Sigmoid colon (tissue), 7 donors: ENCODE results near the gene COPZ1. TPM values are rescaled to one million over a fixed set of nuclear protein-coding genes. Genes with fewer than 3 reads are reported as not detected.

Experiments used
- DNase-seq: peaks from one replicate; pipeline ENCODE4 v3.0.0-alpha.2; 2019
- H3K27ac ChIP-seq, 4 donors: fragments of 200-600 bp; sonication (generic); one replicate each; pipeline ENCODE4 v1.5.1; 2016 to 2019; ENCODE audit warnings: mild to moderate bottlenecking in 1 of 4
- H3K27me3 ChIP-seq, 3 donors: fragments of 200-600 bp; sonication (generic); one replicate each; pipeline ENCODE4 v1.5.1; 2019; ENCODE audit warnings: mild to moderate bottlenecking in 1 of 3
- H3K36me3 ChIP-seq, 4 donors: fragments of 200-600 bp; sonication (generic); one replicate each; pipeline ENCODE4 v1.5.1; 2016 to 2019
- H3K4me1 ChIP-seq, 4 donors: fragments of 200-600 bp; sonication (generic); one replicate each; pipeline ENCODE4 v1.5.1; 2017 to 2019
- H3K4me3 ChIP-seq, 4 donors: fragments of 200-600 bp; sonication (generic); one replicate each; pipeline ENCODE4 v1.5.1; 2017 to 2019; ENCODE audit warnings: mild to moderate bottlenecking in 2 of 4, moderate library complexity in 1 of 4
- H3K9me3 ChIP-seq, 4 donors: fragments of 200-600 bp in 3 of 4; sonication (generic) in 3 of 4; one replicate each; pipeline versions ENCODE4 v1.5.1 to v1.6.1; 2013 to 2019
- CTCF ChIP-seq, 4 experiments: fragments of 450-650 bp in 3 of 4; fragments of 200-600 bp in 1 of 4; IDR thresholded peaks; one replicate each; pipeline ENCODE4 v1.5.1; 2016 to 2019; ENCODE audit warnings: antibody characterized with exemption in 4 of 4, mild to moderate bottlenecking in 3 of 4, moderate library complexity in 2 of 4
- EP300 ChIP-seq, 4 donors: sonication (generic); formaldehyde crosslinking; IDR thresholded peaks; one replicate each; pipeline ENCODE4 v1.6.1; 2017; ENCODE audit warnings: antibody characterized with exemption in 4 of 4
- POLR2A ChIP-seq, 2 donors: fragments of 450-650 bp; IDR thresholded peaks; one replicate each; pipeline ENCODE4 v1.6.1; 2016; ENCODE audit warnings: antibody characterized with exemption in 2 of 2, mild to moderate bottlenecking in 2 of 2, moderate library complexity in 2 of 2
- POLR2AphosphoS5 ChIP-seq, 4 donors: sonication (generic); formaldehyde crosslinking; IDR thresholded peaks; one replicate each; pipeline ENCODE4 v1.6.1; 2017; ENCODE audit warnings: antibody characterized with exemption in 4 of 4
- WGBS, 2 donors: extraction: QIAGEN DNeasy Blood & Tissue Kit; methylation state at CpG; one replicate each; pipeline ENCODE4 v1.1.7; 2013; 5-methylcytosine and 5-hydroxymethylcytosine counted together
- intact Hi-C: fragments of 100-400 bp; cut with DNase I; formaldehyde crosslinking; loops from one replicate; pipeline ENCODE4 v1.15.1; 2023
- polyA plus RNA-seq, 3 donors: library from polyadenylated mRNA; stranded (reverse); fragments of 200-250 nt; gene quantifications; one replicate each; pipeline ENCODE4 v1.2.3, GENCODE V29; 2013
- total RNA-seq, 4 donors: library from RNA; depleted of rRNA; stranded (reverse); fragments of >200 nt; gene quantifications; one replicate each; pipeline ENCODE4 v1.1.0, GENCODE V29; 2016
- donor health status: healthy with polysubstance abuse.
- donor health status: Bipolar disorder and iron deficiency.
- donor health status: healthy.

The COPZ1 gene
- total and polyA plus RNA-seq, 7 donors, result 39.6 to 155 (median 74.2) TPM

- no peak for DNase-seq
- H3K36me3 ChIP-seq, result peaks cover 29 to 37% (median 32%) of the 10 kb centered on the region in 4 donors
- intact Hi-C loops, result no loop called here
- peak overlapping the region in 3 of 4 donors; percentile 99 to 100 (median 100) for H3K27ac ChIP-seq
- 76 to 87% methylated on average over 8 of the region's 8 CpGs for WGBS, 2 donors
- H3K9me3 ChIP-seq, result no peaks in the 10 kb centered on the region
- no peaks in the 10 kb centered on the region for H3K27me3 ChIP-seq
- H3K4me1 ChIP-seq, result peaks cover 0 to 45% (median 12%) of the 10 kb centered on the region in 4 donors
- no peak overlapping the region for H3K4me3 ChIP-seq
- TF ChIP-seq POLR2A (IDR thresholded peaks at IDR 0.05) (no peak), POLR2AphosphoS5 (IDR thresholded peaks at IDR 0.05) (peak in 2 of 4 donors; percentile 39 to 60), EP300 (IDR thresholded peaks at IDR 0.05) (no peak), CTCF (IDR thresholded peaks at IDR 0.05) (no peak)
Observed at GRCh38 chr12:54392485-54393206, 67.7 kb downstream of the COPZ1 start.

- Histone ChIP-seq H3K4me1 (peaks cover 0 to 48% (median 12%) of the 10 kb centered on the region in 4 donors), H3K9me3 (no peaks in the 10 kb centered on the region), H3K27me3 (no peaks in the 10 kb centered on the region), H3K27ac (peak overlapping the region in 3 of 4 donors; percentile 99 to 100 (median 100)), H3K36me3 (peaks cover 34 to 42% (median 37%) of the 10 kb centered on the region in 4 donors), H3K4me3 (no peak overlapping the region)
- 67 to 70% methylated on average over 6 of the region's 6 CpGs for WGBS, 2 donors
- intact Hi-C loops, result no loop called here
- DNase-seq, result no peak
- TF ChIP-seq POLR2A (IDR thresholded peaks at IDR 0.05), result no peak
- TF ChIP-seq POLR2AphosphoS5 (IDR thresholded peaks at IDR 0.05), result peak in 2 of 4 donors; percentile 20 to 52
Observed at GRCh38 chr12:54393207-54393609, 68.3 kb downstream of the COPZ1 start.

DNA sequence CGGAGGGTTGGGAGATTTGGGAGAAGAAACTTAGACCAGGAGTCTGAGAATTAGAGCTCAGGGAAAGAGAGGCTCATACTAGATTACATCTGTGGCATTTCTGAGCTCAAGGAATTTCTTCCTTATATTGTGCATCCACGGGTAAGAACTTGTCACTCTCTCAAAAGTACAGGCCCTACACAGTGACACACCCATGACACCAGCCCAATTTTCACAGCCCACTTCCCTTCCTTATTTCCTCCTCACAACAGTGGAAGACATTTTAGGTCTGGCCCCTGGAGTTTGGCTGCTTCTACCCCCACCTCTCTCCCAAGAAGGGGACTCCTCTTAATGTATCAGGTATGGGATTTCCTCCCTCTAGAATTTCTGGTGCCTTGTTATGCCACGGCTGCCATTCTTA, 68.8 kb downstream of the COPZ1 start:
- no peak for DNase-seq
- Histone ChIP-seq H3K4me1 (peaks cover 0 to 52% (median 12%) of the 10 kb centered on the region in 4 donors), H3K9me3 (no peaks in the 10 kb centered on the region), H3K36me3 (peaks cover 39 to 48% (median 43%) of the 10 kb centered on the region in 4 donors), H3K27ac (peak overlapping the region in 3 of 4 donors; percentile 99 to 100 (median 100)), H3K27me3 (no peaks in the 10 kb centered on the region), H3K4me3 (no peak overlapping the region)
- intact Hi-C loops, result no loop called here
- TF ChIP-seq POLR2AphosphoS5 (IDR thresholded peaks at IDR 0.05), result peak in 3 of 4 donors; percentile 4 to 65 (median 40)
- no peak for TF ChIP-seq CTCF (IDR thresholded peaks at IDR 0.05)
- TF ChIP-seq POLR2A (IDR thresholded peaks at IDR 0.05), result no peak
- no peak for TF ChIP-seq EP300 (IDR thresholded peaks at IDR 0.05)
- 43 to 58% methylated on average over 3 of the region's 3 CpGs for WGBS, 2 donors

GRCh38 chr12:54394281-54394719, 69.4 kb downstream of the COPZ1 start:
- H3K9me3 ChIP-seq, result no peaks in the 10 kb centered on the region
- DNase-seq, result no peak
- H3K27ac ChIP-seq, result peak overlapping the region in 3 of 4 donors; percentile 99 to 100 (median 100)
- H3K36me3 ChIP-seq, result peaks cover 44 to 53% (median 48%) of the 10 kb centered on the region in 4 donors
- peak in 3 of 4 donors; percentile 28 to 60 (median 46) for TF ChIP-seq POLR2AphosphoS5 (IDR thresholded peaks at IDR 0.05)
- TF ChIP-seq POLR2A (IDR thresholded peaks at IDR 0.05), result no peak
- peak; percentile 38 to 68 (median 62) for TF ChIP-seq CTCF (IDR thresholded peaks at IDR 0.05)
- H3K27me3 ChIP-seq, result no peaks in the 10 kb centered on the region
- WGBS, 2 donors, result 13 to 44% methylated on average over 4 of the region's 4 CpGs
- no peak overlapping the region for H3K4me3 ChIP-seq
- peaks cover 0 to 52% (median 12%) of the 10 kb centered on the region in 4 donors for H3K4me1 ChIP-seq
- intact Hi-C loops, result no loop called here

DNA sequence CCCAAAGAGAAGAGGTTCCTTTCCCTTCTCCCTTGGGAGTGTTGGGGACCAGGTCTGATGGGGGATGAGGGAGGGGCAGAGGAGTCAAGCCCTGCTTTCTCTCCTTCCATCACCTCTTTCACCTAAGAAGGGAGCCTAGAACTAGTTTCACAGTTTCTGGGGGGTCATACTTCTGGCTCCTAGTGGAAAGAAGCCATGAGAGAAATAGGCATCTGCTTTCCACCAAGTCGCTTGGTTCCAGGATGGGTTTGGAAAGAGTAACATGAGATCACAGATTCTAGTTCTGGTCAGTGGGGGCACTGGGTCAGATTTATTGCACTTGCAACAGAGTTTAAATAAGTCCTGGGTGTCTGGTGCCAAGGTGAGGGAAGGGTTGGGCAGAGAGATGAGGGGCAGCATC, 70.1 kb downstream of the COPZ1 start:
- no peaks in the 10 kb centered on the region for H3K27me3 ChIP-seq
- peaks cover 50 to 60% (median 55%) of the 10 kb centered on the region in 4 donors for H3K36me3 ChIP-seq
- H3K9me3 ChIP-seq, result no peaks in the 10 kb centered on the region
- peak overlapping the region in 3 of 4 donors; percentile 99 to 100 (median 100) for H3K27ac ChIP-seq
- H3K4me3 ChIP-seq, result no peak overlapping the region
- no peak for DNase-seq
- intact Hi-C loops, result no loop called here
- peaks cover 0 to 52% (median 12%) of the 10 kb centered on the region in 4 donors for H3K4me1 ChIP-seq
- 91 to 98% methylated on average over 1 of the region's 1 CpG for WGBS, 2 donors
- peak; percentile 48 to 69 (median 56) for TF ChIP-seq POLR2AphosphoS5 (IDR thresholded peaks at IDR 0.05)
- TF ChIP-seq POLR2A (IDR thresholded peaks at IDR 0.05), result no peak
